CD4-positive, alpha-beta T cell (primary cell): ENCODE results near the gene EYA2. TPM values are rescaled to one million over a fixed set of nuclear protein-coding genes. Genes with fewer than 3 reads are reported as not detected.

Experiments
- ATAC-seq: fragments of 200-7000 bp; cut with Tn5 transposase; one replicate; pipeline ENCODE4 v1.10.0; 2022; ENCODE audit warnings: mild to moderate bottlenecking; ENCODE audit not compliant: poor library complexity
- CTCF ChIA-PET: fragments of 350-600 bp; sonication (Branson Sonifier 250); formaldehyde crosslinking; loops from one replicate; lab custom pipeline; 2021; ENCODE audit warnings: antibody characterized with exemption, inconsistent platforms; lab: Charles Lee
- POLR2A ChIA-PET: fragments of 350-600 bp; sonication (Branson Sonifier 250); formaldehyde crosslinking; loops from one replicate; lab custom pipeline; 2021; ENCODE audit warnings: antibody characterized with exemption, inconsistent platforms; lab: Charles Lee
- DNase-seq, 14 experiments: peaks; one replicate each; pipeline ENCODE4 v3.0.0-alpha.2; 2013 to 2020; ENCODE audit warnings: mixed read lengths in 2 of 14
- H3K27ac ChIP-seq, 2 donors: one replicate each; pipeline versions ENCODE4 v1.5.1 to v1.7.0; 2013; ENCODE audit warnings: low read length in 2 of 2, low read depth in 1 of 2, mild to moderate bottlenecking in 1 of 2
- H3K27me3 ChIP-seq, 2 experiments: 1 replicate in 1 of 2; 2 replicates in 1 of 2; pipeline versions ENCODE4 v1.6.1 to v1.7.0; 2013; ENCODE audit warnings: low read length in 2 of 2, control low read depth in 1 of 2, mild to moderate bottlenecking in 1 of 2, moderate library complexity in 1 of 2; ENCODE audit not compliant: insufficient read depth in 2 of 2, control insufficient read depth in 1 of 2
- H3K36me3 ChIP-seq: one replicate; pipeline ENCODE4 v1.6.1; 2013; ENCODE audit warnings: low read length, control low read depth; ENCODE audit not compliant: insufficient read depth
- H3K4me1 ChIP-seq: one replicate; pipeline ENCODE4 v1.6.1; 2013; ENCODE audit warnings: low read length, control low read depth; ENCODE audit not compliant: insufficient read depth
- H3K4me3 ChIP-seq: one replicate; pipeline ENCODE4 v1.5.1; 2013; ENCODE audit warnings: mild to moderate bottlenecking, low read length, moderate library complexity
- H3K9me3 ChIP-seq, 2 experiments: 1 replicate in 1 of 2; 2 replicates in 1 of 2; pipeline versions ENCODE4 v1.6.1 to v1.7.0; 2013; ENCODE audit warnings: low read length in 2 of 2, mild to moderate bottlenecking in 2 of 2, control low read depth in 1 of 2, moderate library complexity in 1 of 2; ENCODE audit not compliant: control insufficient read depth in 1 of 2, insufficient read depth in 1 of 2
- H3K27ac Mint-ChIP-seq: one replicate; pipeline ENCODE4 v1.8.0; 2020; ENCODE audit warnings: mixed read lengths
- H3K27me3 Mint-ChIP-seq: one replicate; pipeline ENCODE4 v1.8.0; 2021; ENCODE audit warnings: mixed read lengths
- H3K36me3 Mint-ChIP-seq: one replicate; pipeline ENCODE4 v1.8.0; 2021; ENCODE audit warnings: low read depth, mixed read lengths
- H3K4me1 Mint-ChIP-seq: one replicate; pipeline ENCODE4 v1.8.0; 2021; ENCODE audit warnings: low read depth, mixed read lengths
- H3K4me3 Mint-ChIP-seq: one replicate; pipeline ENCODE4 v1.8.0; 2020; ENCODE audit warnings: mild to moderate bottlenecking, mixed read lengths
- H3K9me3 Mint-ChIP-seq: one replicate; pipeline ENCODE4 v1.8.0; 2020; ENCODE audit warnings: mixed read lengths
- CTCF ChIP-seq: fragments of 200-600 bp; IDR thresholded peaks from one replicate; pipeline ENCODE4 v1.8.0; 2022; ENCODE audit warnings: antibody characterized with exemption, mild to moderate bottlenecking
- intact Hi-C, 2 experiments: fragments of 100-400 bp; cut with DNase I in 1 of 2; cut with micrococcal nuclease in 1 of 2; formaldehyde crosslinking; loops; one replicate each; pipeline versions ENCODE4 v1.15.1 to v1.9.0; 2023 to 2025; cut with DNase I, micrococcal nuclease
- total RNA-seq, 174 experiments: library from RNA in 2 of 174; stranded (reverse) in 2 of 174; gene quantifications; one replicate each; pipeline ENCODE4 v1.2.3 and lab custom pipeline; 2021 to 2026

EYA2 gene
- total RNA-seq, 2 experiments from 2014 or later: not detected

- Mint-ChIP-seq H3K36me3 (no peaks in the 10 kb centered on the region), H3K4me3 (no peak overlapping the region), H3K9me3 (peaks cover 9% of the 10 kb centered on the region), H3K27ac (no peak overlapping the region), H3K4me1 (no peaks in the 10 kb centered on the region), H3K27me3 (peaks cover 17% of the 10 kb centered on the region)
- no peak for ATAC-seq
- H3K27me3 ChIP-seq: peaks cover 0 to 8% of the 10 kb centered on the region in 2 experiments
- intact Hi-C loops: no loop called here
- peaks cover 5 to 6% of the 10 kb centered on the region in 2 experiments for H3K9me3 ChIP-seq
- H3K36me3 ChIP-seq: no peaks in the 10 kb centered on the region
- ChIA-PET CTCF (no interaction called here), POLR2A (no interaction called here)
- H3K4me1 ChIP-seq: no peaks in the 10 kb centered on the region
- no peak for TF ChIP-seq CTCF
- H3K27ac ChIP-seq: no peak overlapping the region
- no peak for DNase-seq
- no peak overlapping the region for H3K4me3 ChIP-seq
Measured at GRCh38 chr20:47070176-47070575, 175.5 kb downstream of the EYA2 start.

DNA sequence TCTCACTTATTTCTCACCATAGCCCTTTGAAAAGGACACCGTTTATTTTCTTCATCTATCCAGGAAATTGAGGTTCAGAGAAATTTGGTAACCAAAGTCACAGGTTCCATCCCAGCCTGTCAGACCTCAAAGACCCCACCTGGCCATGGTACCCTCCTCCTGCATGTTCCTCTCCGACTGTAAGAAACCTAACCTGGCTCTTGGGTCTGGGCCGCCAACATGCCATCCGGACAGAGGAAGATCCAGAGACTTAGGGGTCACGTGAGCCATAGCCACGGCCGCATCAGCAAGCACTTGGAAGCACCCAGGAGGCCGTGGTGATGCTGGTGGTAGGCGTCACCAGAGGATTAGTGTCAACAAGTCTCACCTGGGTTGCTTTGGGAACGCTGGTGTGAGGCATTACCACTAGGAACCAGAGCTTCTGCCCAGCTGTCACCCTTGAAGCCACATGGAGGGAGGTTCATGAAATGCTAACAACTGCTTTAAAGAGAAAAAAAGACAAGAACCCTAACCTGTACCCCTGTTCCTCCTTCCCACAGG lies 177.1 kb downstream of the EYA2 start:
- CTCF ChIA-PET: no interaction called here
- intact Hi-C loops: no loop called here

GRCh38 chr20:47073766-47074475 lies 179.3 kb downstream of the EYA2 start:
- Histone ChIP-seq H3K27ac (no peak overlapping the region), H3K4me1 (no peaks in the 10 kb centered on the region), H3K27me3 (peaks cover 0 to 6% of the 10 kb centered on the region in 2 experiments), H3K4me3 (no peak overlapping the region), H3K9me3 (no peaks in the 10 kb centered on the region), H3K36me3 (no peaks in the 10 kb centered on the region)
- CTCF ChIA-PET: no interaction called here
- H3K27me3 Mint-ChIP-seq: peaks cover 32% of the 10 kb centered on the region
- H3K4me1 Mint-ChIP-seq: no peaks in the 10 kb centered on the region
- H3K27ac Mint-ChIP-seq: no peak overlapping the region
- ATAC-seq: no peak
- H3K36me3 Mint-ChIP-seq: no peaks in the 10 kb centered on the region
- intact Hi-C loops: no loop called here
- POLR2A ChIA-PET: no interaction called here
- no peak overlapping the region for H3K4me3 Mint-ChIP-seq
- no peak for DNase-seq
- no peak for TF ChIP-seq CTCF
- peaks cover 8% of the 10 kb centered on the region for H3K9me3 Mint-ChIP-seq

More for the DNA sequence above, 177.1 kb downstream of the EYA2 start:
- TF ChIP-seq CTCF: no peak
- Histone ChIP-seq H3K36me3 (no peaks in the 10 kb centered on the region), H3K27me3 (peaks cover 0 to 7% of the 10 kb centered on the region in 2 experiments), H3K4me3 (no peak overlapping the region), H3K9me3 (peaks cover 5% of the 10 kb centered on the region in 2 experiments), H3K27ac (no peak overlapping the region), H3K4me1 (no peaks in the 10 kb centered on the region)
- Mint-ChIP-seq H3K27me3 (peaks cover 22% of the 10 kb centered on the region), H3K9me3 (peaks cover 12% of the 10 kb centered on the region), H3K4me3 (no peak overlapping the region), H3K27ac (no peak overlapping the region), H3K36me3 (no peaks in the 10 kb centered on the region), H3K4me1 (no peaks in the 10 kb centered on the region)
- ATAC-seq (no peak), DNase-seq (no peak)
- POLR2A ChIA-PET: no interaction called here
